ENCODE results near the gene ABCC8.

Gene ABCC8

GRCh38 chr11:17343257-17343656, 133.4 kb downstream of the ABCC8 start:
- no peak for DNase-seq
